ENCODE results near the gene RRM2. TPM values are rescaled to one million over a fixed set of nuclear protein-coding genes. Genes with fewer than 3 reads are reported as not detected.

Gene RRM2
- polyA plus RNA-seq, 2 of the 4 experiments (the other 2 are of a cell fraction) = 84.4 to 111 TPM

DNA sequence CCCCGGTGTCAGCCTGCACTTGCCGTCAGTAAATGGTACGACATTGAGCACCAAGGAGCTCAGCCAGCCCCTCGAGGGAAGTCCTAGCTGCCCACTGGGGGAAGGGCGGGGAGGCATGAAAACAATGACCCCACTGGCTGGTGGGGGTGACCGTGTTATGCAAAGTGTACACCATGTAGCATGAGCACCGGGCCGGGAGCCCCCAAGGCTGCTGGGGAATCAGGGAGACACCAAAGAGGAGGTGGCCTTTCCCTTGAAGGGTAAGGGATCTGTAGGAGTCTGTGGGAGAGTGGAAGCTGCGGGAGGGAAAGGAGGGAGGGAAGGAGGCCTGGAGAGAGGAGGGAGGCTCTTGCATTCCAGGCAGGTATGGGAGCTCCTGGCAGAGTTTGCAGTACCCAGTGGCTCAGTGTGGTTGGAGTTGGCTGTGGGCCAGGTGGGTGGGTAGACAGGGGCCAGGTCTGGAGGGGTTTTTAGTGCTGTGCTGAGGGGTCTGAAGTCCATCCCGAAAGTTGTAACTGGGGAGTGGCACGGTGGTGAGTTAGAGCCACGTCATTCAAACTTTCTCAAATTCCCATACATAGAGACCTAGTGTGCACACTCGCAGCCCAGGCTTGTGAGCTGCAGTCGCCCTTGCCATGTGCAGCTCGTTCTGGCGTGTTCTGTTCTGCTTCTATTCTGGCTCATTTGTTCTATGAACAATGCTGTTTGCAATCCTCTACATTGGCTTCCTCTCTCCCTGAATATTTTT, 22.4 kb downstream of the RRM2 start:
- ChIA-PET CTCF (interaction anchor here (0.7 to 15.8 kb wide), 8 partner anchors 14 to 509 kb away, joined by 3 to 210 read pairs (median 50); partner anchors contain the start of genes HPCAL1 and RRM2), POLR2A (no interaction called here)
- no peak for ATAC-seq
- H3K4me1 ChIP-seq = no peaks in the 10 kb centered on the region
- FAIRE-seq = no peak
- H3K4me3 ChIP-seq = no peak overlapping the region
- H3K4me2 ChIP-seq = no peak overlapping the region
- DNase-seq (ENCODE audit: low read depth in 1 of 2, low spot score in 1 of 2) = no peak
- H3K27ac ChIP-seq = no peak overlapping the region
- WGBS (ENCODE audit: missing lambda C conversion rate) = 88% methylated on average over 16 of the region's 16 CpGs
- TF ChIP-seq BHLHE40 (IDR thresholded peaks at IDR 0.05; ENCODE audit: low read depth, low read length) (no peak), ZFP36 (IDR thresholded peaks at IDR 0.05; ENCODE audit: borderline replicate concordance, partially characterized antibody) (no peak), KDM5A (IDR thresholded peaks at IDR 0.05) (no peak), PHF8 (IDR thresholded peaks at IDR 0.05; ENCODE audit: borderline replicate concordance, low read depth) (no peak), HEYL (CRISPR knock-in tag; IDR thresholded peaks at IDR 0.05) (no peak), MAZ (IDR thresholded peaks at IDR 0.05; ENCODE audit: borderline replicate concordance, low read depth, low read length) (no peak)
- H3K9me3 ChIP-seq = no peaks in the 10 kb centered on the region

- WGBS (ENCODE audit: missing lambda C conversion rate) = 83% methylated on average over 13 of the region's 13 CpGs
- POLR2A ChIA-PET = no interaction called here
- no peaks in the 10 kb centered on the region for H3K9me3 ChIP-seq
- no peak overlapping the region for H3K4me3 ChIP-seq
- H3K27ac ChIP-seq = no peak overlapping the region
- TF ChIP-seq HOXB13 (CRISPR knock-in tag; IDR thresholded peaks at IDR 0.05; ENCODE audit: low read depth) = no peak
- TF ChIP-seq, protein P1, sequence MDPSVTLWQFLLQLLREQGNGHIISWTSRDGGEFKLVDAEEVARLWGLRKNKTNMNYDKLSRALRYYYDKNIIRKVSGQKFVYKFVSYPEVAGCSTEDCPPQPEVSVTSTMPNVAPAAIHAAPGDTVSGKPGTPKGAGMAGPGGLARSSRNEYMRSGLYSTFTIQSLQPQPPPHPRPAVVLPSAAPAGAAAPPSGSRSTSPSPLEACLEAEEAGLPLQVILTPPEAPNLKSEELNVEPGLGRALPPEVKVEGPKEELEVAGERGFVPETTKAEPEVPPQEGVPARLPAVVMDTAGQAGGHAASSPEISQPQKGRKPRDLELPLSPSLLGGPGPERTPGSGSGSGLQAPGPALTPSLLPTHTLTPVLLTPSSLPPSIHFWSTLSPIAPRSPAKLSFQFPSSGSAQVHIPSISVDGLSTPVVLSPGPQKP (IDR thresholded peaks at IDR 0.05; ENCODE audit: low read depth, low read length) = no peak
- no peak for TF ChIP-seq EHF (CRISPR knock-in tag; IDR thresholded peaks at IDR 0.05)
- no peak for TF ChIP-seq CEBPB (IDR thresholded peaks at IDR 0.05)
- TF ChIP-seq ZFP36 (IDR thresholded peaks at IDR 0.05; ENCODE audit: borderline replicate concordance, partially characterized antibody) = no peak
- no peak for TF ChIP-seq NFE2L2 (conservative IDR thresholded peaks at IDR 0.05; ENCODE audit: low read length)
- TF ChIP-seq CHD2 (IDR thresholded peaks at IDR 0.05; ENCODE audit: low read length, partially characterized antibody) = no peak
- H3K4me2 ChIP-seq = no peak overlapping the region
- CTCF ChIA-PET = interaction anchor here (1.0 to 15.8 kb wide), 7 partner anchors 13 to 508 kb away, joined by 3 to 210 read pairs (median 61); partner anchors contain the start of gene RRM2
- no peaks in the 10 kb centered on the region for H3K4me1 ChIP-seq
- no peak for DNase-seq (ENCODE audit: low read depth in 1 of 2, low spot score in 1 of 2)
- ATAC-seq = no peak
- FAIRE-seq = no peak
These were observed 23.2 kb downstream of the RRM2 start for GRCh38 chr2:10145519-10146357.

DNA sequence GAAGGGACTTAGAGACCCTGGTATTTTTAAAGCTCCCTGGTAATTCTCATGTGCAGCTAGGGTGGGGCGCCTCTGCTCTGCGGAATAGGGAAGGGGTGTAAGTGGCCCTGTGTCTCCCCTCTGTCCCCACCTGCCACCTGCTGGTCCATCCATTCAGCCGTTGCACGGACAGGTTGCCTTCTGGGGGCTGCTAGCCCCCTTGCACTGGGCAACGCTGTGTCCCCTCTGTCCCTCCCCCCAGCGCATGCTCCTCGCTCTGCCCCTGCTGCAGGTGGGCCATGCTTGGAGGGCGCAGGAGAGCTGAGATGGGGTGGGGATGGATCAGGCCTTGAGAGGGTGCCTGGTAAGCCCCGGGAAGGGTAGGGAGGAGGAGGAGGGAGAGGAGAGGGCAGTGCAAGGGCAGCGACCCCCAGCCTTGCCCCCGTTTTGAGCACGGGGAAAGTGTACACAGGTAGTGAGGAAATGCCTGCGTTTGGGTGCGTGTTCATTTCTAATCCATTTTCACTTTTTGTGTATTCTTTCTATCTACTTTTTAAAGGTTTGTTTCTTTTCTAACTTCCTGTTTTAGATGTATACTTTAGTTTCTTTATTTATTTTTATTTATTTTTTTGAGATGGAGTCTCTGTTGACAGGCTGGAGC, 23.9 kb downstream of the RRM2 start:
- ChIA-PET CTCF (interaction anchor here (0.7 to 15.8 kb wide), 6 partner anchors 20 to 306 kb away, joined by 3 to 210 read pairs (median 4); no protein-coding TSS in a partner anchor), POLR2A (no interaction called here)

More for the DNA sequence above, 23.9 kb downstream of the RRM2 start:
- H3K9me3 ChIP-seq = no peaks in the 10 kb centered on the region
- H3K4me1 ChIP-seq = no peaks in the 10 kb centered on the region
- WGBS (ENCODE audit: missing lambda C conversion rate) = 83% methylated on average over 14 of the region's 14 CpGs
- no peak overlapping the region for H3K4me2 ChIP-seq
- TF ChIP-seq RFX5 (IDR thresholded peaks at IDR 0.05) (no peak), EHF (CRISPR knock-in tag; IDR thresholded peaks at IDR 0.05) (no peak), HOXB13 (CRISPR knock-in tag; IDR thresholded peaks at IDR 0.05; ENCODE audit: low read depth) (no peak), E2F6 (IDR thresholded peaks at IDR 0.05; ENCODE audit: borderline replicate concordance, low read depth) (no peak), MAZ (IDR thresholded peaks at IDR 0.05; ENCODE audit: borderline replicate concordance, low read depth, low read length) (no peak), HEYL (CRISPR knock-in tag; IDR thresholded peaks at IDR 0.05) (no peak), RARB (CRISPR knock-in tag; IDR thresholded peaks at IDR 0.05) (no peak), BHLHE40 (IDR thresholded peaks at IDR 0.05; ENCODE audit: low read depth, low read length) (no peak), NFE2L2 (conservative IDR thresholded peaks at IDR 0.05; ENCODE audit: low read length) (no peak), TP53 (CRISPR knock-in tag; IDR thresholded peaks at IDR 0.05) (no peak), SREBF2 (IDR thresholded peaks at IDR 0.05) (no peak), JUNB (IDR thresholded peaks at IDR 0.05) (no peak), KDM1A (IDR thresholded peaks at IDR 0.05; ENCODE audit: low read depth) (no peak), CBX2 (IDR thresholded peaks at IDR 0.05; ENCODE audit: borderline replicate concordance, low read depth) (no peak), ESRRA (IDR thresholded peaks at IDR 0.05; ENCODE audit: borderline replicate concordance, low read length) (no peak), KDM5A (IDR thresholded peaks at IDR 0.05) (no peak)
- TF ChIP-seq, protein P2, sequence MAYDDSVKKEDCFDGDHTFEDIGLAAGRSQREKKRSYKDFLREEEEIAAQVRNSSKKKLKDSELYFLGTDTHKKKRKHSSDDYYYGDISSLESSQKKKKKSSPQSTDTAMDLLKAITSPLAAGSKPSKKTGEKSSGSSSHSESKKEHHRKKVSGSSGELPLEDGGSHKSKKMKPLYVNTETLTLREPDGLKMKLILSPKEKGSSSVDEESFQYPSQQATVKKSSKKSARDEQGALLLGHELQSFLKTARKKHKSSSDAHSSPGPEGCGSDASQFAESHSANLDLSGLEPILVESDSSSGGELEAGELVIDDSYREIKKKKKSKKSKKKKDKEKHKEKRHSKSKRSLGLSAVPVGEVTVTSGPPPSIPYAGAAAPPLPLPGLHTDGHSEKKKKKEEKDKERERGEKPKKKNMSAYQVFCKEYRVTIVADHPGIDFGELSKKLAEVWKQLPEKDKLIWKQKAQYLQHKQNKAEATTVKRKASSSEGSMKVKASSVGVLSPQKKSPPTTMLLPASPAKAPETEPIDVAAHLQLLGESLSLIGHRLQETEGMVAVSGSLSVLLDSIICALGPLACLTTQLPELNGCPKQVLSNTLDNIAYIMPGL (CRISPR knock-in tag; IDR thresholded peaks at IDR 0.05; ENCODE audit: borderline replicate concordance) = no peak
- TF ChIP-seq, protein P1 (IDR thresholded peaks at IDR 0.05; ENCODE audit: low read depth, low read length) = no peak
- ATAC-seq = no peak
- H3K4me3 ChIP-seq = no peak overlapping the region
- no peak overlapping the region for H3K27ac ChIP-seq
- FAIRE-seq = no peak
- no peak for DNase-seq (ENCODE audit: low read depth in 1 of 2, low spot score in 1 of 2)

Measured in A549 (cell line).